Subcutaneous abdominal adipose tissue (tissue), 5 donors: ENCODE data around the gene DEGS2.

Source experiments
- H3K27ac ChIP-seq: one replicate; pipeline ENCODE4 v1.7.0; 2013; ENCODE audit warnings: low read depth, mild to moderate bottlenecking, inconsistent platforms, low read length, moderate library complexity
- H3K27me3 ChIP-seq, 5 donors: one replicate each; pipeline ENCODE4 v1.7.0; 2013; ENCODE audit warnings: low read length in 5 of 5, inconsistent platforms in 1 of 5; ENCODE audit not compliant: control insufficient read depth in 5 of 5, insufficient read depth in 4 of 5
- H3K36me3 ChIP-seq, 5 donors: one replicate each; pipeline ENCODE4 v1.7.0; 2013; ENCODE audit warnings: low read length in 5 of 5; ENCODE audit not compliant: control insufficient read depth in 5 of 5, insufficient read depth in 5 of 5
- H3K4me1 ChIP-seq, 5 donors: one replicate each; pipeline ENCODE4 v1.7.0; 2013; ENCODE audit warnings: low read length in 5 of 5, mild to moderate bottlenecking in 3 of 5, moderate library complexity in 1 of 5; ENCODE audit not compliant: control insufficient read depth in 5 of 5, insufficient read depth in 5 of 5
- H3K4me3 ChIP-seq, 5 donors: one replicate each; pipeline ENCODE4 v1.7.0; 2013; ENCODE audit warnings: low read length in 5 of 5, low read depth in 1 of 5
- H3K9ac ChIP-seq, 5 donors: one replicate each; pipeline ENCODE4 v1.7.0; 2013; ENCODE audit warnings: low read length in 5 of 5, mild to moderate bottlenecking in 4 of 5, moderate library complexity in 3 of 5
- H3K9me3 ChIP-seq, 5 donors: one replicate each; pipeline ENCODE4 v1.7.0; 2013; ENCODE audit warnings: low read length in 5 of 5; ENCODE audit not compliant: control insufficient read depth in 5 of 5
- donor health status: healthy.
- donor health status: healthy.
- donor health status: healthy.
- donor health status: healthy.
- donor health status: healthy.

Gene DEGS2

DNA sequence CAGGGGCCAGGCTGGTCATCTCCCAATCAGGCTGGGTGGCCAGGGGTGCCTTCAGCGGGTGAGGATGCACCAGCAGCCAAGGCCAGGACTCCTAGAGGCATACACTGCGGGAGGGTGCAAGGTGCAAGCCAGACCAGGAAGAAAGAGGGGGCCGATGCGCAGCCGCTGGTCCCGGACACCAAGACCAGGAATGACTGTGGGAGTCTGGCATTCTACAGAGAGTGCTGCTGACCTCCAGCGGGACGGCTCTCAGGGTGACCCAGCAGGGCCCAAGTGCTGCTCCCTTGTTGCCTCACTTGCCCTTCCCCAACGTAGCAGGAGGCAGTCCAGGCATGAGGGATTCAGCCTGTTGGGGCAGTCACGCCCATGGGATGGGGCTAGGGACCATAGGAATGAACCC, 35.8 kb downstream of the DEGS2 start:
- Histone ChIP-seq H3K4me1 (peaks cover under 1 to 9% (median 7%) of the 10 kb centered on the region in 5 donors), H3K9ac (no peak overlapping the region), H3K27ac (no peak overlapping the region), H3K27me3 (no peaks in the 10 kb centered on the region), H3K4me3 (no peak overlapping the region), H3K36me3 (peaks cover 0 to 44% (median 26%) of the 10 kb centered on the region in 5 donors), H3K9me3 (no peaks in the 10 kb centered on the region)

DNA sequence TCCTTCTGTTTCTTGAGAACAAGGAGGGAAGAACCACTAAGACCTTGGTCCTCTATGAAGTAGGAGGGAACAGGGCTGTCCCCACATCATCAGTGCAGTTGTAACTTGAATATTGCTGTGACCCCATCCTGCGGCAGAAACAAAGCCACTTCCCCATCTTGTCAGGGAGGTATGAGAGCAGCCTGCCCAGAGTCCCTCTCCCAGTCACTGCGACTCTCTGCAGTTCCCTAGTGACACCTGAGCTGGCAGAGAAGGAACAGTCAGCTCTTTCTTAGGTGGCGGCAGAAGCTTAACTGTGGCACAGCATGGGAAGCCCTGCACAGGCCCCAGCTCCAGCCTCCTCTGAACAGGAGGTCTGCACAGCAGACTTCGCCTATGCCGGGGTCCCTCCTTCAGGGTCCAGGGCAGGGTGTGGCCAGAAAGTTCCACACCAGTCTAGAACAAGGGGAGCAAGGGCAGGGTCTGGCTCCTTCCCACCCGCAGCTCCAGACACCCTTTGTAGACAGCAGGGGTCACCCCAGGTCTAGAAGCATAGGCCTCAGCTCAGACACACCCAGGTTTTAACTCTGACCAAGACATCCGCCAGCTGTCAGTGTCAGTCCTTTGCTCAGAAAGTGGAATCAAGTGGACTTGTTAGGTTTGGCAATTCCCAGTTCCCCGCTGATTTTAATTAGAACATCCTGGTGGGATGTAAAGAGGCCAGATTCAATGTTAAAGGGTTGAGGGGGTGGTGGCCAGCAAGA, 36.8 kb downstream of the DEGS2 start:
- no peaks in the 10 kb centered on the region for H3K9me3 ChIP-seq
- no peak overlapping the region for H3K27ac ChIP-seq
- H3K4me1 ChIP-seq, result peaks cover 0 to under 1% (median 0%) of the 10 kb centered on the region in 5 donors
- no peak overlapping the region for H3K9ac ChIP-seq
- peaks cover 0 to 50% (median 26%) of the 10 kb centered on the region in 5 donors for H3K36me3 ChIP-seq
- no peaks in the 10 kb centered on the region for H3K27me3 ChIP-seq
- no peak overlapping the region for H3K4me3 ChIP-seq

DNA sequence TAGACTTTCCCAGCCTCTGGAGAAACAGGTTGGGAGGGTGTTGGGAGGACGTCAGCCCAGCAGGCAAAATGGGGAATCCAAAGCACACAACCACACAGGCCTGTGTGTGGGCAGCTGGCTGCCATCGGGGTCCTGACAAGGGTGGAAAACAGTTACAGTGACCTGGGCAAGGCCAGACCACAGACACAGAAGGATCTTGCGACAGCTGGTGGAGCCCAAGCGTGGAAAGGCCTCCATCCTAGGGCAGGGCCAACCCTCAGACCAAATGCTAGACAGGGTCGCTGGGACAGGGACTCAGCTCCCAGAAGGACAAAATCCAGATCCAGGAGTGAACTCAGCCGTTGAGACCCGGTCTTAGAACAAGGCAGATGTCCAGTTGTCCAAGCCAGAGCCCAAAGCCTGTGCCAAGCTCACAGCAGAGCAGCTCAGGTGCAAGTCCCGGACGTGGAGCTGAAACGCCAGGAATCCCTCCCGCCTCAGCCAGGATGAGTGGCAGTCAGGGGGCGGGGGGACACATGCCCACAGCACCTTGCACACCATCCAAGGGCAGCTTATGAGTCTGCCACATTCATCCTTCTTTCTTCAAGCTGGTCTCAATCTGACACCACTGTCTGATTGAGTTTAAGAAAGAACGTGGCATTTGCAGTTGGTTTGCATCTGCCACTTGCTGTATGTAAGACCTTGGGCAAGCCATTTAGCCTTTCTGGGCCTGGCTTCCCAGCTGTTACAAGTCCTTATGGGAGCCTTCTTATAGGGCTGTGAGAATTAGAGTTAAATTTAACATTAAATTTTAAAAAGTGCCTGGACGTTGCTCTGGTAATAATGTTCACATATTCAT, 37.6 kb downstream of the DEGS2 start:
- Histone ChIP-seq H3K36me3 (peaks cover 0 to 54% (median 24%) of the 10 kb centered on the region in 5 donors), H3K9ac (no peak overlapping the region), H3K4me3 (no peak overlapping the region), H3K27ac (no peak overlapping the region), H3K4me1 (no peaks in the 10 kb centered on the region), H3K9me3 (no peaks in the 10 kb centered on the region), H3K27me3 (no peaks in the 10 kb centered on the region)

DNA sequence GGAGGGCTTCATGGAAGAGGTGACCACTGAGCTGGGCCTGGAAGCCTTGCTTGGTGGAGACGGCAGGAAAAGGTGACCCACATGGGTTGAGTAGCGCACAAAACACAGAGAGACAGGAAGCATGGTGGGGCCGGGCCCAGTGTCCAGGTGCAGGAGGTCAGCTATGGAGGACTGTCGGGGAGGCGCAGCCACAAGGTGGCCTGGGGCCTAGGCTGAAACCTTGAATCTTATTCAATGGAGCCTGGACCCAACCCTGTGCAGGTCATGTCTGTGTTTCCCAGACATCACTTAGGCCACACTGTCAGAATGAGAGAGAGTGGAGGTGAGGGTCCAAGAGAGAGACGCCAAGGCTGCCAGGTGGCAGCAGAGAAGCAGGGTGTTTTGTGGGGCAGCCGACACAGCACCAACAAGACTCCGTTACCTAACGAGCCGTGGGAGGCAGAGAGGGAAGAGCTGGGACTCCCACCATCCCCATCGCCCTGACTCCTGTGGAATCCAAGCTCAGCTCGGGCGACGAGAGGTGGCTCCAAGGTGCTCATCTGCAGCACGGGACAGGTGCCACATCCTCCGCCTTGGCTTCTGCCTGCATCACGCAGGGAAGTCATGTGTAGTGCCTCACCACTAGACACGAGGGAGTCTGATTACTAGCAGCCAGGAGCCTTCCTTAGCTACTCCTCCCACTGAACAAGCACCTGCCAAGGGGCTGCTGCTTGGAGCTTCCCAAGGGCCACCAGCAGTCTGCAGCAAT, 38.7 kb downstream of the DEGS2 start:
- Histone ChIP-seq H3K36me3 (peaks cover 0 to 44% (median 18%) of the 10 kb centered on the region in 5 donors), H3K9me3 (no peaks in the 10 kb centered on the region), H3K4me3 (no peak overlapping the region), H3K27me3 (no peaks in the 10 kb centered on the region), H3K9ac (no peak overlapping the region), H3K27ac (no peak overlapping the region), H3K4me1 (no peaks in the 10 kb centered on the region)

DNA sequence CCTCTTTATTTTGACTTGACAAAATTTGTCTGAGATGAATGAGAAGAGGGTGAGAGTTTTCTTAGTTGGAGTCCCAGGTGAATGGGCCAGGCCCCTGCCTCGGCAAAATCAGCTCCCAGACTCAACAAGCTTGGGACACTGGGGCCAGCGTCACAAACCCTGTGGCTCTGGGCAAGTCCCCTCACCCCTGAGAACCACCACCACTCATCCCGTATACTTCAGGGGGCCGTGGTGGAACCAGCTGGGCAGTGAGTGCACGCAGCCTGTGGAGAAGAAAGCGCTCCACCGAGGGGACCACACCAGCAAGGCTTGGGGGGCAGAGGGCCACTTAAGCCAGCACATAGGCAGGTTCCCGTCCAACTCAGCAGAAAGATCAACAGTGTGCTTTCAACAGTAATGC, 40.2 kb downstream of the DEGS2 start:
- H3K27ac ChIP-seq, result no peak overlapping the region

DNA sequence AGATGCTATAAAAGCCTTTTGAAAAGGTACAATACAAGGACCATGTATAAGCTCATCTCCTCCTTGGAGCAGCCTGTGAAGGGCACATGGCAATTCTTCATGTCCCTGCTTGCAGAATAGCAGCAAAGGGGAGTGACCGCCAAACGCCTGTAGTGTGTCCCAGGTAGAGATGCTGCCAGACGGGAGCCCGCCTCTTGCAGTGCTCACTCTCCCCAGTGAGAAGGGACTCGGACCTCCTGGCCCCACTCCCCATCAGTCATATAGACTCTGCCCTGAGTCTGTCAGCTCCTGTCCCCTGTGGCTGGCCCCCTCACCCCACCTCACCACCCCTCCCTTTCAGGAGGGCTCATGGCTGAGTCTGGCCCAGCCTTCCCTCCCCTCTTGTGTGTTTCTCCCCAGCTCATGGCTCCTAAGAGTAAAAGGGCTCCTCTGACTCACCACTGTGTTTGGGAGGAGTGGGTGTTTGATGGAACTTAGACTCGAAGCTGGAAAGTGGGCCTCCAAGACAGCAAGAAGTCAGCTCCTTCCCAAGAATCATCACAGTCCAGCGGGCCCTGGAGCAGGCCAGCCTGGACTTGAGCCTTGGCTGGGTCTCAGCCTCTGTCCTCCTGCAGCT, 40.9 kb downstream of the DEGS2 start:
- Histone ChIP-seq H3K36me3 (peaks cover 0 to 27% (median 2%) of the 10 kb centered on the region in 5 donors), H3K9me3 (no peaks in the 10 kb centered on the region), H3K27me3 (no peaks in the 10 kb centered on the region), H3K9ac (no peak overlapping the region), H3K4me1 (no peaks in the 10 kb centered on the region), H3K27ac (no peak overlapping the region), H3K4me3 (no peak overlapping the region)

More for the DNA sequence above, 40.2 kb downstream of the DEGS2 start:
- Histone ChIP-seq H3K9me3 (no peaks in the 10 kb centered on the region), H3K9ac (no peak overlapping the region), H3K4me3 (no peak overlapping the region), H3K4me1 (no peaks in the 10 kb centered on the region), H3K36me3 (peaks cover 0 to 34% (median 9%) of the 10 kb centered on the region in 5 donors), H3K27me3 (no peaks in the 10 kb centered on the region)

DNA sequence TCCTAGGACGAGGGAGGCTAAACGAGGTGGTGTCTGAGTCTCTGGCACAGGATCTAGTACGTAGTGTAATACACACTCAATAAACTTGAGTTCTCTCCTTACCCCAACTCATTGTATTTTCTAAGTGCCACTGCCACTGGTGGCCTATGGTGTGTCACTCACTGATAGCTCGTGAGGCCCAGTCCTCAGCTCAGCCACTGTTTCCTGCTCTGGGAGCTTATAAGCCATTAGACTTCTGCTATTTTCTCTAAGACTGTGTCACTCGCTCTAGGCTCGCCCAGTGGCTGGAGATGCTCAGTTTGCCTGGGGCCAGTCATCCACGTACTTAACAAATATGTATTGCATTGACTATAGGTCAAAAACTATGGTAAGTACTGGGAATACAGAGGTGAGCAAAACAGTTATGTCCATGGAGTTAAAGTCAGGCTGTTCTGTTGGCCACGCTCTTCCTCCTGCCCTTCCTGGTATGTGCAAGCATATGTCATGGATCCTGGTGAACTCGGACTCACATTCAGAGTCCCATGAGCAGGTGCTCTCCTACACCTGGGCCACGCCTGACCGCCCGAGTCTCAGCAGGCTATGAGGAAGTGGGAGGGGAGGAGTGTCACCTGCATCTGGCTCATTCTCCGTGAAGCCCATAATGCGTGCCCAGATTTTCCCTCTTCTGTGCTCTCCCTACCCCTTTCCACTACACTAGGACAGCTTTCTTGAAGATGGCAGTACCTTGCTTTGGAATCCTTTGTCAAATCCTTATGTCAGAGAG, 41.6 kb downstream of the DEGS2 start:
- Histone ChIP-seq H3K27me3 (no peaks in the 10 kb centered on the region), H3K4me1 (no peaks in the 10 kb centered on the region), H3K9ac (no peak overlapping the region), H3K4me3 (no peak overlapping the region), H3K27ac (no peak overlapping the region), H3K9me3 (no peaks in the 10 kb centered on the region), H3K36me3 (peaks cover 0 to 23% (median 2%) of the 10 kb centered on the region in 5 donors)

DNA sequence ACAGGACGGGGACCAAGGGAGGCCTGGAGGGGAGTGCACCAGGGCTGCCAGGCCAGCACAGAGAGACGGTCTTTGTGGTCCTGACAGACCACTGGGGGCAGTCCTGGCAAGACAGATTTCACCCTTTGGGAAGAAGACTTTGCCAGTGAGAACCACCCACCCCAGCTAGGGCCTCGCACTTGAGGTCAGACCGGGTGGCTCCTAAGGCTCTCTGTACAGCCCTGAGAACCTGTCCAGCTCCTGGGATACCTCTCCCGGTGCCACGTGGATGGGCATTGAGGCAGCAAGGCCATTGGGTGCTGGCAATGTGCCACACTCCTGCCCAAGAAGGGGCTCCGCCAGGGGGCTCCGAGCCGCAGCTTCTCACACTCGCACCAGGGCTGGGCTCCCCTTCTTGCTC, 42.4 kb downstream of the DEGS2 start:
- Histone ChIP-seq H3K9ac (no peak overlapping the region), H3K27ac (no peak overlapping the region), H3K36me3 (peaks cover 0 to 23% (median 2%) of the 10 kb centered on the region in 5 donors)

DNA sequence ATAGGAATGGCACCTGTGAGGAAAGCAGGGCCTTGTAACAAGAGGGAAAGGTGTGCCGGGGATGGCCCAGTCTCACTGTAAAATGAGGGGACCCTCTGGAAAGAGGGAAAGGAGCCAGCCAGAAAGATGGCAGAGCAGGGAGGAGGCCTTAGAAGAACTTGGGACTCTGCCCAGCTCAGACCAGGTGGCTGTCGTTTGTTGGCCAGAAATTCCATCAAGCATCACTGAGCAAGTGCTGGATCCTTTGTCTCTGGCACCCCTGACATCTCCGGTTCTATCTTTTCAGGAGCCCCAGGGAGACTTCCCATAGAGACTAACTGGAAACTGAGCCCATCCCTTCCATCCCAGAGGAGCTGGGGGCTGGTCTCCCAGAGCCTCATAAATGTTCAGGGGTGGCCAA, 43.3 kb downstream of the DEGS2 start:
- Histone ChIP-seq H3K27me3 (no peaks in the 10 kb centered on the region), H3K4me1 (no peaks in the 10 kb centered on the region), H3K4me3 (no peak overlapping the region), H3K36me3 (peaks cover 0 to 23% (median 2%) of the 10 kb centered on the region in 5 donors), H3K27ac (no peak overlapping the region), H3K9me3 (no peaks in the 10 kb centered on the region), H3K9ac (no peak overlapping the region)

More for the DNA sequence above, 42.4 kb downstream of the DEGS2 start:
- Histone ChIP-seq H3K27me3 (no peaks in the 10 kb centered on the region), H3K4me3 (no peak overlapping the region), H3K9me3 (no peaks in the 10 kb centered on the region), H3K4me1 (no peaks in the 10 kb centered on the region)
